Measurements from ENCODE around the gene LRRC1. TPM values are rescaled to one million over a fixed set of nuclear protein-coding genes. Genes with fewer than 3 reads are reported as not detected.

LRRC1 gene
- total RNA-seq, 2 experiments from 2014 or later: 2.3 to 3.1 TPM

- ATAC-seq: no peak
- intact Hi-C loops (cut with DNase I, micrococcal nuclease): no loop called here
- Mint-ChIP-seq H3K27ac (no peak overlapping the region), H3K27me3 (no peaks in the 10 kb centered on the region), H3K9me3 (ENCODE audit: low read depth) (peaks cover 3% of the 10 kb centered on the region), H3K4me1 (peaks cover 11% of the 10 kb centered on the region), H3K4me3 (no peak overlapping the region), H3K36me3 (ENCODE audit: low read depth) (no peaks in the 10 kb centered on the region)
- POLR2A ChIA-PET: no interaction called here
- DNase-seq: no peak
- CTCF ChIA-PET: no interaction called here
Measured at GRCh38 chr6:53852805-53853204, 58.0 kb downstream of the LRRC1 start.

- POLR2A ChIA-PET: no interaction called here
- CTCF ChIA-PET: no interaction called here
- no peak overlapping the region for H3K27ac Mint-ChIP-seq
Measured at GRCh38 chr6:53854843-53855567, 60.2 kb downstream of the LRRC1 start.

GRCh38 chr6:53855940-53856339 is 61.1 kb downstream of the LRRC1 start:
- Mint-ChIP-seq H3K36me3 (ENCODE audit: low read depth) (no peaks in the 10 kb centered on the region), H3K4me3 (no peak overlapping the region), H3K27me3 (no peaks in the 10 kb centered on the region), H3K9me3 (ENCODE audit: low read depth) (peaks cover 3% of the 10 kb centered on the region), H3K27ac (no peak overlapping the region), H3K4me1 (peaks cover 11% of the 10 kb centered on the region)
- POLR2A ChIA-PET: no interaction called here
- intact Hi-C loops (cut with DNase I, micrococcal nuclease): no loop called here
- no peak for ATAC-seq
- CTCF ChIA-PET: no interaction called here
- DNase-seq: no peak

More at GRCh38 chr6:53854843-53855567, 60.2 kb downstream of the LRRC1 start:
- peaks cover 3% of the 10 kb centered on the region for H3K9me3 Mint-ChIP-seq (ENCODE audit: low read depth)
- ATAC-seq (peak; percentile 80), DNase-seq (no peak)
- no peaks in the 10 kb centered on the region for H3K27me3 Mint-ChIP-seq
- no peaks in the 10 kb centered on the region for H3K36me3 Mint-ChIP-seq (ENCODE audit: low read depth)
- no peak overlapping the region for H3K4me3 Mint-ChIP-seq
- intact Hi-C loops (cut with DNase I, micrococcal nuclease): no loop called here
- H3K4me1 Mint-ChIP-seq: peaks cover 11% of the 10 kb centered on the region

GRCh38 chr6:53857318-53858094 is 62.7 kb downstream of the LRRC1 start:
- no peak overlapping the region for H3K27ac Mint-ChIP-seq
- no peaks in the 10 kb centered on the region for H3K9me3 Mint-ChIP-seq (ENCODE audit: low read depth)
- intact Hi-C loops (cut with DNase I, micrococcal nuclease): no loop called here
- ATAC-seq: no peak
- ChIA-PET CTCF (no interaction called here), POLR2A (no interaction called here)
- no peaks in the 10 kb centered on the region for H3K36me3 Mint-ChIP-seq (ENCODE audit: low read depth)
- no peaks in the 10 kb centered on the region for H3K27me3 Mint-ChIP-seq
- H3K4me3 Mint-ChIP-seq: no peak overlapping the region
- DNase-seq: no peak
- H3K4me1 Mint-ChIP-seq: peaks cover 13% of the 10 kb centered on the region

GRCh38 chr6:53858196-53858595 is 63.4 kb downstream of the LRRC1 start:
- ATAC-seq: no peak
- ChIA-PET POLR2A (no interaction called here), CTCF (no interaction called here)
- Mint-ChIP-seq H3K27ac (no peak overlapping the region), H3K9me3 (ENCODE audit: low read depth) (no peaks in the 10 kb centered on the region), H3K4me1 (peaks cover 13% of the 10 kb centered on the region), H3K27me3 (no peaks in the 10 kb centered on the region), H3K4me3 (no peak overlapping the region), H3K36me3 (ENCODE audit: low read depth) (no peaks in the 10 kb centered on the region)
- no peak for DNase-seq
- intact Hi-C loops (cut with DNase I, micrococcal nuclease): no loop called here

GRCh38 chr6:53858913-53859312 is 64.1 kb downstream of the LRRC1 start:
- Mint-ChIP-seq H3K9me3 (ENCODE audit: low read depth) (no peaks in the 10 kb centered on the region), H3K36me3 (ENCODE audit: low read depth) (no peaks in the 10 kb centered on the region), H3K27me3 (no peaks in the 10 kb centered on the region), H3K27ac (no peak overlapping the region), H3K4me3 (no peak overlapping the region), H3K4me1 (peaks cover 12% of the 10 kb centered on the region)
- DNase-seq: no peak
- CTCF ChIA-PET: no interaction called here
- intact Hi-C loops (cut with DNase I, micrococcal nuclease): no loop called here
- POLR2A ChIA-PET: no interaction called here
- no peak for ATAC-seq

GRCh38 chr6:53860511-53860910 is 65.7 kb downstream of the LRRC1 start:
- H3K9me3 Mint-ChIP-seq (ENCODE audit: low read depth): no peaks in the 10 kb centered on the region
- DNase-seq: no peak
- H3K27ac Mint-ChIP-seq: no peak overlapping the region
- peaks cover 1% of the 10 kb centered on the region for H3K4me1 Mint-ChIP-seq
- intact Hi-C loops (cut with DNase I, micrococcal nuclease): no loop called here
- ChIA-PET CTCF (no interaction called here), POLR2A (no interaction called here)
- H3K4me3 Mint-ChIP-seq: no peak overlapping the region
- no peaks in the 10 kb centered on the region for H3K27me3 Mint-ChIP-seq
- ATAC-seq: no peak
- H3K36me3 Mint-ChIP-seq (ENCODE audit: low read depth): no peaks in the 10 kb centered on the region

- ChIA-PET CTCF (no interaction called here), POLR2A (no interaction called here)
- Mint-ChIP-seq H3K9me3 (ENCODE audit: low read depth) (no peaks in the 10 kb centered on the region), H3K36me3 (ENCODE audit: low read depth) (no peaks in the 10 kb centered on the region), H3K27me3 (no peaks in the 10 kb centered on the region), H3K27ac (no peak overlapping the region), H3K4me3 (no peak overlapping the region), H3K4me1 (peaks cover 1% of the 10 kb centered on the region)
- intact Hi-C loops (cut with DNase I, micrococcal nuclease): no loop called here
- DNase-seq (peak; percentile 6), ATAC-seq (no peak)
Measured at GRCh38 chr6:53861518-53861917, 66.7 kb downstream of the LRRC1 start.

- ATAC-seq: no peak
- ChIA-PET CTCF (interaction anchor here (0.5 kb wide), 1 partner anchor 1131 kb away, joined by 3 read pairs; no protein-coding TSS in a partner anchor), POLR2A (no interaction called here)
- no peaks in the 10 kb centered on the region for H3K27me3 Mint-ChIP-seq
- DNase-seq: no peak
- H3K4me3 Mint-ChIP-seq: no peak overlapping the region
- no peaks in the 10 kb centered on the region for H3K9me3 Mint-ChIP-seq (ENCODE audit: low read depth)
- no peaks in the 10 kb centered on the region for H3K36me3 Mint-ChIP-seq (ENCODE audit: low read depth)
- H3K4me1 Mint-ChIP-seq: peaks cover 1% of the 10 kb centered on the region
- intact Hi-C loops (cut with DNase I, micrococcal nuclease): no loop called here
- H3K27ac Mint-ChIP-seq: no peak overlapping the region
Measured at GRCh38 chr6:53862662-53863462, 68.1 kb downstream of the LRRC1 start.

GRCh38 chr6:53864781-53865180 is 70.0 kb downstream of the LRRC1 start:
- H3K36me3 Mint-ChIP-seq (ENCODE audit: low read depth): no peaks in the 10 kb centered on the region
- DNase-seq: no peak
- no peaks in the 10 kb centered on the region for H3K9me3 Mint-ChIP-seq (ENCODE audit: low read depth)
- no peak for ATAC-seq
- POLR2A ChIA-PET: no interaction called here
- no peak overlapping the region for H3K4me3 Mint-ChIP-seq
- CTCF ChIA-PET: no interaction called here
- intact Hi-C loops (cut with DNase I, micrococcal nuclease): no loop called here
- no peak overlapping the region for H3K27ac Mint-ChIP-seq
- H3K4me1 Mint-ChIP-seq: peaks cover 1% of the 10 kb centered on the region
- no peaks in the 10 kb centered on the region for H3K27me3 Mint-ChIP-seq

- Mint-ChIP-seq H3K4me3 (no peak overlapping the region), H3K9me3 (ENCODE audit: low read depth) (no peaks in the 10 kb centered on the region), H3K36me3 (ENCODE audit: low read depth) (peaks cover 2% of the 10 kb centered on the region), H3K4me1 (peaks cover 3% of the 10 kb centered on the region), H3K27me3 (no peaks in the 10 kb centered on the region), H3K27ac (no peak overlapping the region)
- CTCF ChIA-PET: no interaction called here
- intact Hi-C loops (cut with DNase I, micrococcal nuclease): no loop called here
- ATAC-seq: no peak
- DNase-seq: no peak
- POLR2A ChIA-PET: no interaction called here
Measured at GRCh38 chr6:53866226-53866625, 71.4 kb downstream of the LRRC1 start.

GRCh38 chr6:53868626-53869025 is 73.8 kb downstream of the LRRC1 start:
- Mint-ChIP-seq H3K36me3 (ENCODE audit: low read depth) (peaks cover 4% of the 10 kb centered on the region), H3K4me1 (peaks cover 3% of the 10 kb centered on the region), H3K27me3 (no peaks in the 10 kb centered on the region), H3K4me3 (no peak overlapping the region), H3K27ac (no peak overlapping the region), H3K9me3 (ENCODE audit: low read depth) (no peaks in the 10 kb centered on the region)
- ATAC-seq: no peak
- DNase-seq: no peak
- CTCF ChIA-PET: no interaction called here
- intact Hi-C loops (cut with DNase I, micrococcal nuclease): no loop called here
- POLR2A ChIA-PET: no interaction called here
